GM04503 (cell line): ENCODE data around the gene PTPN14.
A peak's percentile ranks its signal among the peaks of the same experiment; 100 is the strongest.

Experiments used
- DNase-seq: peaks from one replicate; pipeline ENCODE4 v3.0.0-alpha.2; 2012; ENCODE audit warnings: low read depth

The PTPN14 gene

DNA sequence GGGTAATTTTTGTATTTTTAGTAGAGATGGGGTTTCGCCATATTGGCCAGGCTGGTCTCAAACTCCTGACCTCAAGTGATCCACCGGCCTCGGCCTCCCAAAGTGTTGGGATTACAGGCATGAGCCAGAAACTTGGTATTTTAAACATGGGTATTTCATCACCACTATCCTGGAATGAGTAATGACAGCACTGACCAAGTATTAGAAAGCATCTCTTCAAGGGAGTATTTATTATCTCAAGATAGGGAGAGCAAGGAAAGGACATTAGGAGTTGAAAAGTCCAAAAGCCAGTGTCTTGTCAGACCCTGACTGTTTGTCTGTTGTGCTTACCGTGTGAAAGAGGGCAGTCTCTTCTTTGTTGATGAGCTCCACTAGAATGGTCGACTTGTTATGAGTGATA lies 156.8 kb downstream of the PTPN14 start:
- DNase-seq = peak; percentile 82

- DNase-seq = no peak
Measured at GRCh38 chr1:214393086-214393485, 158.3 kb downstream of the PTPN14 start.

DNA sequence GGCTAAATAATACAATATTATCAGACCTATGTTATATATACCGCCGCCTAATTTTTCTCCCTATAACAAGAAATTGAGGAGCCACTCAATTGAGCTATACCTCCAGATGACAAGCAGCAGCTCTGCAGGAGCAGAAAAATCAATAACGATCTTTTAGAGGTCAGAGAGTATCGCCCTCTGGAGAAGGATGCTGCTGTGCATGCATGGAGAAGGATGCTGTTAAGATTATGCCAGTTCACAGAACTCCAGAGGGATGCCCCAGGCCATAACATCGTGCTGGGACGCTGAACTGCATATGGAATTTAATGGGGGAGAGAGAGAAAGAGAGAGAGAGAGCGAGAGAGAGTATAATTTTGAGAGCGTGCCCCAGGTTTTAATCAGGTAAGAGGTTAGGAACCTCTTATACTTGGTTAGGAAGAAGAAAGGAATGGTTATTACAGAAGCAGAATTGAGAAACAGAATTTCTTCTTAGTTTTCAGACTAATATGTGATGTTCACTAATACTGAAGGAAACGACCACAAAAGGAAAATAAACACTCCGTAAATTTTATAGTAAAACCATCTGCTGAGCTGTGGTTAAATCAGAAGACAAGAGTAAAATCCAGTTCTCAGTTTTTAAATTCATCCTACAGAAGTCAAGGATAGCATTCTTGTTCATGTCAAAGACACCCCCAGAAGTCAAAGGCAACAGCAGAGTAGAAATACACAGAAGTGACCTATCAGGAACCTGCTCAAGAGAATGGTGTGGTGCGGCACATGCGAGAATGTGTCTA lies 159.3 kb downstream of the PTPN14 start:
- DNase-seq = no peak

DNA sequence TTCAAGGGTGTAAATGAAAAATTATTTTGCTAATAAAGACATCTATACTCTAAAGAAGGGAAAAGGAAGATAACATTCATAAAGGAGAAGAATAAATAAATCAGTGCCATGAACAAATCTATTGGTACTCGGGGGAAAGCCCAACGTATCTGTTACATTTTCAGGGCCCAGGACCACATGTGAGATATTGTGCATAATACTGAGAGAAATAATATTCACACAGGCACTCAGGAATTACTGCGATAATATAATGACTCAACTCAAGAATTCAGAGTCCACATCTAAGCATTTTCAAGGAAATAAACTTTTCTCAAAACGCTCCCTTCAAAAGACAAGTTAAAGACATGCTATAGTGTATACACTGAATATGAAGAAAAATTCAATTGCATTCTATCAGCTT lies 161.7 kb downstream of the PTPN14 start:
- DNase-seq = no peak

GRCh38 chr1:214386747-214387146 lies 164.7 kb downstream of the PTPN14 start:
- DNase-seq = no peak

GRCh38 chr1:214386333-214386732 lies 165.1 kb downstream of the PTPN14 start:
- DNase-seq = no peak

DNA sequence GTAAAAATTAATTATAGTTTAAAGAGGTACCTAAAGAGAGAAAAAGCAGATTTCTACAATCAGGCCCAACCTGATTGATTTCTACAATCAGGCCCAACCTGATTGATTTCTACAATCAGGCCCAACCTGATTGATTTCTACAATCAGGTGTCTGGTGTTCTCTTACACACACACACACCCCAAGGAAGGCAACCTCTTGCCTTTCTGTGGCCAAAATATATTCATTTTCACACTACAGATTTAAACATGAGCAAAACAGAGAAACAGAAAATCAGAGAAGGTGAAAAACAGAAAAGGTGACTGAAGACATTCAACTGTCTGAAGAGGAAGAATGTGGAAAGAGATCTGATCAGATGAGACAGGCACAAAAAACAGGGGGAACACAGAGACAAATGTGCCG lies 166.0 kb downstream of the PTPN14 start:
- DNase-seq = no peak

- no peak for DNase-seq
Measured at GRCh38 chr1:214384373-214385079, 166.9 kb downstream of the PTPN14 start.

- no peak for DNase-seq
Measured at GRCh38 chr1:214383381-214384372, 167.7 kb downstream of the PTPN14 start.

DNA sequence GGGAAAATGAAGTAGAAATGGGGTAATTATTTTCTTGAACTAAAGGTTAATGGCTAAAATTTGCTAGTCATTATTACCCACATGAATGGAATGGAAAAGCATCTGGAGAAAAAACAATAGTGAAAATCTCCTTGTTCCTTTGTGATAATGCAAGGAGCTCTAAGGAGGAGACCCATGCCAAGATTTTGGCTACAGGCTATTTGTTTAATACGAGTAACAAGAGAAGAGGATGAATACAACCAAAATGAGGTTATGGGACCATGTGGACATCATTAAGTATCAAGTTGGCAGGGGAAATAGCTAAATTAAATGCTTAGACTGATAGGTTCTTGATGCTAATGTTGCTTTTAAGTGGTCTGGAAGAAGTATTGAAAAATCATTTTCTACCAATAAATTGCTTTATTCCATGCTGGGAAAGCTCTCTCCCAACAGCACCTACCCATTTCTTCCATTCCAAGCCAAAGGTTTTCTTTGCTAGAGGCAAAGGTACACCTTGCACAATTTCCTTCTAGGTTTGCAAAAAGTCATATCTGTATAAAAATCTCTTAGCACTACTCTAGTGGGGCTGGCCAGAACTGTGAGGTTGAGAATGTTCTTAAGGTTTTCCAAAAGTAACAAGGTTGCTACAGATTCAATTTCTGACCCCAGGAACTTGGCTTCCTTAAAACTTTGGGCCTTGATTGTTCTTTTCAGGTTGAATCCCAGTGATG lies 170.3 kb downstream of the PTPN14 start:
- no peak for DNase-seq

GRCh38 chr1:214380396-214380795 lies 171.0 kb downstream of the PTPN14 start:
- DNase-seq = no peak

DNA sequence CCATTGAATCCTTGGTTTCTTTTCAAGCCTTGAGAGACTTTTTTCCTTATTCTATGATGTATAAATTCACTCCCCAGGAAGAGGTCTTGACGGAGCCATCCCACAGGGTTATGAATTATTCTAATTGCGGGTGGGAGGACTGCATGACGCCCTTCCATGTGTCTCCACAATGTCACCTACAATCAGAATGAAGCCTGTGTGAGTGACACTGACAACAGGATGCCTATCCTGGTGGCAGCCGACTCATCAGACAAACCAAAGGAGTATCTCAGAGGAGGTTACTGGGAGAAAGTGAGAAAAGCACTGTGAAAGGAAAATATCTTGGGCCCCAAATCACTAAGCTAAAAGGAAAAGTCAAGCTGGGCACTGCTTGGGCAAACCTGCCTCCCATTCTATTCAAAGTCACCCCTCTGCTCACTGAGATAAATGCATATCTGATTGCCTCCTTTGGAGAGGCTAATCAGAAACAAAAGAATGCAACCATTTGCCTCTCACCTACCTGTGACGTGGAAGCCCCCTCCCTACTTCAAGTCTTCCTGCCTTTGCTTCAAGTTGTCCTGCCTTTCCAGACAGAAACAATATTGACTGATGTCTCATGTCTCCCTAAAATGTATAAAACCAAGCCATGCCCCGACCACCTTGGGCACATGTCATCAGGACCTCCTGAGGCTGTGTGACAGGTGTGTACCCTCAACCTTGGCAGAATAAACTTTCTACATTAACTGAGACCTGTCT lies 172.0 kb downstream of the PTPN14 start:
- no peak for DNase-seq

GRCh38 chr1:214378492-214378891 lies 172.9 kb downstream of the PTPN14 start:
- DNase-seq = no peak

DNA sequence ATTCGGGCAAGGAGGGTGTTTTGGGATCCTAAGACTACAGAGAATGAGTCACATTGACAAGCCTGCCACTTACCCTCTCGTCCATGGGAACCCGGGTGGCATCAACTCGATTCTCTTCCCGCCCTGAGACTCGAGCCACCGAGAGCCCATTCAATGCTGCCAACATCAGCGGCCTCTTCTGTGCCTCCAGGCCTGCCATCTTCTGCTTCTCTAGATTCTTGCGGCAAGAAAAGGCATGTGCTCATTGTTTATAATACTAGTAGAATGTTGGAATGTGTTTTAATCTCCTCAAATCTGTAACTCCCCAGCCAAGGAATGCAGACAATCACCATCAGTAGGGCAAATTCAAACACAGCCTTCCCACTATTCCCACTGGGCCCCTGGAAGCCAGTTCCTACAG lies 173.5 kb downstream of the PTPN14 start:
- peak; percentile 63 for DNase-seq

- DNase-seq = no peak
Measured at GRCh38 chr1:214377485-214377884, 173.9 kb downstream of the PTPN14 start.

GRCh38 chr1:214372092-214372491 lies 179.3 kb downstream of the PTPN14 start:
- DNase-seq = no peak

- DNase-seq = no peak
Measured at GRCh38 chr1:214370615-214371014, 180.8 kb downstream of the PTPN14 start.

DNA sequence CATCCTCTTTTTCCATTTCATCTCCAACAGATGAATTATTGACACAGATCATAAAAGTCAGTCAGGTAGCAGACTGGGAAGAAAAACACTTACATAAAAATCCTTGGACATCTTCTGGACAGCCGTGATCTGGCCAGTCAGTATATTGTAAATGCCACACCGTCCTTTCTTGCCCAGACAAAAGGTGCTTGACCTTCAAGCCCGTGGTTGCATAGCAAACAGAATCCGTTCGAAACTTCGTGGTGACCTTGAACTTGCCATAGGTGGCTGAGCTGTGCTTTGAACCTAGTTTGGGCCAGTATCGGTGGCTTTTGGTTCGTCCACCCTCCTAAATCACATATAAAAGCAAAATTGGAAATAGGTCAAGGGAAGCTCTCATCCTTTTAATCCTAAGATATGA lies 182.0 kb downstream of the PTPN14 start:
- no peak for DNase-seq

DNA sequence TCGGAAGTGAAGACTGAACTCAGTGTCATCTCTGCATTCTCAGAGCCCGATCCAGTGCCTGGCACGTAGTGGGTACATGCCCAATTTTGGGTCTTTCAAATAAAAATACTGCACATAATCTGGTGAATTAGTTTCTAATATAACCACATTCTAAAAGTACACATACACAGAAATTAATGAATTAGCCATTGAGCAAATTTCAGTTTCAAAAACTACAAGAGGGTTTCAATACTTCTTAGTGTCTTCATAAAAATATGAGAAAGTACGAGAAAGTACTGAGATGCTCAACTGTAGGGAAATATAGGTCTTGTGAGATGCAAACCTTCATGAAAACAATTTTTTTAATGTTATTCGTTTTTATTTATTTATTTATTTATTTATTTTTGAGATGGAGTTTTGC lies 183.6 kb downstream of the PTPN14 start:
- DNase-seq = no peak

DNA sequence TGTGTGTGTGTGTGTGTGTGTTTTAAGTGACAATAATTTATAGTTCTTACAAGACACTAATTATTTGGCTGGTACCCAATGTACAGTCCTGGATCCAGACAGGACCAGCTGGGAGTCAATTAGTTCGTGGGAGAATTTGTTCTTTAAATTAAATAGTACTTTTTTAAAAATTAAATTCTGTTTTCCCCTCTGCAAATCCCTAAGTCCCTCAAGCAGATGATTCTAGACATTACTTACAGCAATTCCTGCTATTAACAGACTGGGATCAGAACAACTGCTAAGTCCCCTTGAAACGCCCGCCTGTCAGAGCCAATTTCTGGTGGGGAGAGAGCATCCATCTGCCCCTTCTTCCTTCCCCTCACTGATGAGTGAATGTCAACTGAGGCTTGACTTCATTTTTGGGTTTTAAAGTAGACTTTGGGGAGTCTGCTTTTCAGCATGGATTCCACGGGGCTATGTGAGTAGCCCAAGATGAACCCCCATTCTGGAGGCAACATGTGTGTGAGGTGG lies 186.6 kb downstream of the PTPN14 start:
- no peak for DNase-seq

DNA sequence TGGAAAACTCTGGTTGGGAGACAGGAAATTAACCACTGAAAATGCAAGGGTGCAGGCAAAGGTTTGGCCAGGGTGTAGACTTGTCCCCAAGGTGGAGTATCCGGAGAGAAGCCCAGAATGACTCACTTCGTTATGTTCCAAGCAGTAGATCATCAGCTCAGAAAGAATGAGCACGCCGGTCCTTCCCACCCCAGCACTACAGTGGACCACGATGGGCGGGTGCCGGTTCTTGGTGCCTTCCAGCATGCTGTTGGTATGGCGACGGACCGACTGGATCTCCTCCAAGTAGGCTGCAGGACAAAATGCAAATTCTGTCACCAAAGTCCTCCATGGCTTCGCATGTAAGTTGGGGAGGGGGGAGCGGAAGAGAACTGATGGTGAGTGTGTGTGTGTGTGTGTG lies 187.0 kb downstream of the PTPN14 start:
- DNase-seq = no peak
